Measurements from ENCODE around the gene PLSCR5.

- TF ChIP-seq ZBTB33 (IDR thresholded peaks at IDR 0.05; ENCODE audit: borderline replicate concordance, low read depth) (no peak), NRF1 (IDR thresholded peaks at IDR 0.05; ENCODE audit: low read depth, low read length) (no peak), GATA2 (CRISPR knock-in tag; IDR thresholded peaks at IDR 0.05) (no peak), CTCF (IDR thresholded peaks at IDR 0.05) (no peak), REST (IDR thresholded peaks at IDR 0.05; ENCODE audit: low read depth, low read length) (no peak), EP300 (IDR thresholded peaks at IDR 0.05; ENCODE audit: borderline replicate concordance in 1 of 2, low read depth in 1 of 2, low read length in 1 of 2) (no peak), JUND (IDR thresholded peaks at IDR 0.05) (no peak), SMC3 (IDR thresholded peaks at IDR 0.05; ENCODE audit: low read depth, low read length) (no peak)
These were observed 44.5 kb downstream of the PLSCR5 start for GRCh38 chr3:146560678-146561077.

Data from SK-N-SH (cell line).